K562 (cell line): Measurements from ENCODE around the gene NAB1. TPM values are rescaled to one million over a fixed set of nuclear protein-coding genes. Genes with fewer than 3 reads are reported as not detected.

Experiments used
- ATAC-seq: fragments of 200-7000 bp; cut with Tn5 transposase; 3 replicates; pipeline ENCODE4 v1.9.1; 2020; ENCODE audit warnings: moderate library complexity
- BruUV-seq: library from RNA; stranded (reverse); fragments of 400-500 nt; replicated peaks from 2 replicates; lab custom pipeline; 2021; lab: Mats Ljungman, UMichigan
- CTCF ChIA-PET: fragments of 300-600 bp; formaldehyde crosslinking; extraction: SDS; loops from one replicate; lab custom pipeline; 2021; ENCODE audit warnings: low intra/inter-chr PET ratio; lab: Yijun Ruan, JAX
- POLR2A ChIA-PET: fragments of 300-600, 350-650 bp; sonication (Branson Sonifier 250); formaldehyde crosslinking; extraction: SDS; loops from one replicate; lab custom pipeline; 2021; ENCODE audit warnings: antibody characterized with exemption, inconsistent platforms; lab: Yijun Ruan, JAX
- DNase-seq, 4 experiments: peaks; one replicate each; pipeline versions ENCODE4 v3.0.0 to v3.0.0-alpha.2; 2011 to 2018; ENCODE audit warnings: low spot score in 3 of 4, mixed read lengths in 3 of 4; ENCODE audit errors: extremely low read depth in 1 of 4
- FAIRE-seq: peaks from 2 replicates; lab custom pipeline; 2011; peaks lifted over from hg19 to GRCh38; lab: Jason Lieb, UNC
- H2AFZ ChIP-seq: 2 replicates; pipeline ENCODE4 v1.6.0; 2011; ENCODE audit warnings: low read depth, low read length, control low read depth, inconsistent platforms
- H3K27ac ChIP-seq: fragments of 200-600 bp; 3 replicates; pipeline ENCODE4 v1.8.0; 2011; ENCODE audit warnings: low read depth, mild to moderate bottlenecking, control low read depth, inconsistent platforms, low read length, moderate library complexity, mixed read lengths; ENCODE audit errors: extremely low read depth
- H3K27me3 ChIP-seq, 2 experiments: fragments of 300-600 bp in 1 of 2; 2 replicates in 1 of 2; 3 replicates in 1 of 2; pipeline versions ENCODE4 v1.6.0 to v1.8.0; 2011; ENCODE audit warnings: inconsistent platforms in 2 of 2, low read length in 2 of 2, mild to moderate bottlenecking in 1 of 2, mixed read lengths in 1 of 2, moderate library complexity in 1 of 2; ENCODE audit not compliant: control insufficient read depth in 2 of 2, insufficient read depth in 2 of 2
- H3K36me3 ChIP-seq: fragments of 300-600 bp; 3 replicates; pipeline ENCODE4 v1.8.0; 2011; ENCODE audit warnings: mild to moderate bottlenecking, low read length, inconsistent platforms; ENCODE audit not compliant: control insufficient read depth, insufficient read depth
- H3K4me1 ChIP-seq, 2 experiments: fragments of 200-600 bp in 1 of 2; replicated peaks in 1 of 2; 2 replicates in 1 of 2; 3 replicates in 1 of 2; pipeline versions ENCODE4 v1.5.1 to v1.8.0; 2011; ENCODE audit warnings: inconsistent platforms in 2 of 2, low read length in 2 of 2, mild to moderate bottlenecking in 1 of 2, mixed read lengths in 1 of 2, moderate library complexity in 1 of 2; ENCODE audit not compliant: control insufficient read depth in 2 of 2, insufficient read depth in 2 of 2
- H3K4me2 ChIP-seq: 2 replicates; pipeline ENCODE4 v1.6.1; 2011; ENCODE audit warnings: low read length, control low read depth, inconsistent platforms, mixed read lengths; ENCODE audit not compliant: insufficient read depth
- H3K4me3 ChIP-seq: fragments of 200-600 bp; sonication (generic), shearing (Covaris generic); 2 replicates; pipeline ENCODE4 v1.5.1; 2016; ENCODE audit warnings: control low read depth, inconsistent platforms
- H3K79me2 ChIP-seq: fragments of 200-600 bp; 3 replicates; pipeline ENCODE4 v1.8.0; 2011; ENCODE audit warnings: low read length, inconsistent platforms; ENCODE audit not compliant: control insufficient read depth, insufficient read depth
- H3K9ac ChIP-seq, 2 experiments: 2 replicates each; pipeline versions ENCODE4 v1.6.0 to v1.6.1; 2011; ENCODE audit warnings: low read depth in 2 of 2, low read length in 2 of 2, control low read depth in 1 of 2, inconsistent platforms in 1 of 2, mild to moderate bottlenecking in 1 of 2, mixed read lengths in 1 of 2; ENCODE audit not compliant: insufficient read depth in 1 of 2
- H3K9me1 ChIP-seq: one replicate; pipeline ENCODE4 v1.6.0; 2011; ENCODE audit warnings: inconsistent platforms, mild to moderate bottlenecking, low read length, moderate library complexity; ENCODE audit not compliant: control insufficient read depth, insufficient read depth
- H3K9me3 ChIP-seq: replicated peaks from 2 replicates; pipeline ENCODE4 v1.5.1; 2011; ENCODE audit warnings: low read depth, low read length, inconsistent platforms; ENCODE audit not compliant: control insufficient read depth, insufficient read depth
- H4K20me1 ChIP-seq: replicated peaks from 2 replicates; pipeline ENCODE4 v1.6.1; 2011; ENCODE audit warnings: low read length, inconsistent platforms, mixed read lengths; ENCODE audit not compliant: control insufficient read depth, insufficient read depth
- BHLHE40 ChIP-seq: IDR thresholded peaks from 2 replicates; pipeline ENCODE4 v1.6.1; 2011; ENCODE audit warnings: low read length, improper control_type of control experiment
- HDAC1 ChIP-seq, 2 experiments: fragments of 450-650 bp; IDR thresholded peaks; 2 replicates each; pipeline ENCODE4 v1.6.1; 2016 to 2017; ENCODE audit warnings: inconsistent platforms in 1 of 2, mild to moderate bottlenecking in 1 of 2, moderate library complexity in 1 of 2
- ZNF583 ChIP-seq: fragments of 250-450 bp; sonication (Bioruptor Pico); IDR thresholded peaks from 2 replicates; pipeline ENCODE4 v1.4.0; 2020
- WGBS: fragments of 100-300 bp; shearing (Covaris generic); methylation state at CpG from one replicate; pipeline ENCODE4 v1.1.6; 2016; ENCODE audit warnings: low coverage, mixed read lengths; ENCODE audit not compliant: insufficient coverage; ENCODE audit errors: missing lambda C conversion rate; 5-methylcytosine and 5-hydroxymethylcytosine counted together
- in situ Hi-C: fragments of 300-500 bp; cut with MboI; formaldehyde crosslinking; loops from 4 replicates; pipeline ENCODE4 v1.15.0; 2018; ENCODE audit warnings: inconsistent platforms, mixed read lengths
- intact Hi-C: fragments of 100-400 bp; cut with micrococcal nuclease; formaldehyde crosslinking; loops from 2 replicates; pipeline ENCODE4 v1.14.2; 2022
- polyA plus RNA-seq, 8 experiments: library from polyadenylated mRNA; depleted of rRNA in 4 of 8; stranded (reverse) in 5 of 8; unstranded in 3 of 8; fragments of >200 nt; fragmentation: Nextera tagmentation in 2 of 8; fragmentation: Illumina TruSeq in 1 of 8; extraction: Ambion mirVana in 2 of 8; extraction: Trizol in 1 of 8; gene quantifications; 2 replicates each; pipeline versions ENCODE4 v1.2.1 to v1.2.3, GENCODE V29; 2011 to 2014; ENCODE audit warnings: inconsistent platforms in 1 of 8, missing spikeins in 1 of 8
- total RNA-seq, 7 experiments: library from RNA; depleted of rRNA in 6 of 7; stranded (reverse); fragments of >200 nt in 6 of 7; fragmentation: Illumina TruSeq in 2 of 7; extraction: Trizol in 2 of 7; gene quantifications; 2 replicates each; pipeline versions ENCODE4 v1.2.1 to v1.2.3, GENCODE V29; 2011 to 2021; ENCODE audit warnings: low replicate concordance in 1 of 7
- TF ChIP-seq, protein P1 (sequence below): fragments of 450-650 bp; IDR thresholded peaks from 2 replicates; pipeline ENCODE4 v1.6.1; 2016; ENCODE audit warnings: antibody characterized with exemption
- TF ChIP-seq, protein P2 (sequence below), 2 experiments: fragments of 450-650 bp; IDR thresholded peaks; 2 replicates each; pipeline ENCODE4 v1.6.1; 2018; ENCODE audit warnings: mild to moderate bottlenecking in 2 of 2, low read depth in 1 of 2; ENCODE audit not compliant: partially characterized antibody in 2 of 2

The NAB1 gene
- total and polyA plus RNA-seq, 9 of the 15 experiments (the other 6 are each of a cell fraction or from before 2014, with no cell fraction given), result 3.1 to 23.0 (median 16.3) TPM

- H3K4me3 ChIP-seq, result peak overlapping the region; percentile 73
- H3K4me2 ChIP-seq, result peak overlapping the region; percentile 85
- peak overlapping the region; percentile 87 for H3K27ac ChIP-seq
- no peaks in the 10 kb centered on the region for H3K9me1 ChIP-seq
- H3K4me1 ChIP-seq, result peaks cover 15 to 17% of the 10 kb centered on the region in 2 experiments; a peak in 4 of 5 replicates
- TSS peak; percentile 50 for BruUV-seq
- H3K27me3 ChIP-seq, result no peaks in the 10 kb centered on the region
- POLR2A ChIA-PET, result interaction anchor here (0.6 to 1.3 kb wide), 7 partner anchors 8 to 941 kb away, joined by 3 to 7 read pairs (median 3); partner anchors contain the start of gene NEMP2
- peak overlapping the region; percentile 79 for H2AFZ ChIP-seq
- intact Hi-C loops (loop anchor here (1.0 to 2.0 kb wide), 2 partner anchors 23 to 115 kb away; partner anchors contain the start of gene NEMP2), in situ Hi-C loops (no loop called here)
- H3K9me3 ChIP-seq, result no peaks in the 10 kb centered on the region
- CTCF ChIA-PET, result interaction anchor here (0.5 kb wide), 1 partner anchor 1501 kb away, joined by 3 read pairs; no protein-coding TSS in a partner anchor
- DNase-seq, result peak in 1 of 4 experiments; percentile 45
- peak; percentile 26 for ATAC-seq
- H3K9ac ChIP-seq, result peak overlapping the region; percentile 85 to 100
- H3K36me3 ChIP-seq, result peaks cover 6% of the 10 kb centered on the region; the same call in 1 of the 3 replicates
- 2% methylated on average over 14 of the region's 15 CpGs for WGBS
- peaks cover 58% of the 10 kb centered on the region for H3K79me2 ChIP-seq
- H4K20me1 ChIP-seq, result 0 out of 2 replicates have a peak, but pooled peaks cover 3% of the 10 kb centered on the region
- FAIRE-seq, result peak; percentile 82
- TF ChIP-seq ZNF583 (CRISPR knock-in tag) (peak; percentile 97; the same call in 1 of the 2 replicates), HDAC1 (IDR thresholded peaks at IDR 0.05) (0 out of 4 replicates have a peak, but pooled peaks of 1 of the 2 experiments have one; percentile 12), BHLHE40 (no peak)
- TF ChIP-seq, protein P1, sequence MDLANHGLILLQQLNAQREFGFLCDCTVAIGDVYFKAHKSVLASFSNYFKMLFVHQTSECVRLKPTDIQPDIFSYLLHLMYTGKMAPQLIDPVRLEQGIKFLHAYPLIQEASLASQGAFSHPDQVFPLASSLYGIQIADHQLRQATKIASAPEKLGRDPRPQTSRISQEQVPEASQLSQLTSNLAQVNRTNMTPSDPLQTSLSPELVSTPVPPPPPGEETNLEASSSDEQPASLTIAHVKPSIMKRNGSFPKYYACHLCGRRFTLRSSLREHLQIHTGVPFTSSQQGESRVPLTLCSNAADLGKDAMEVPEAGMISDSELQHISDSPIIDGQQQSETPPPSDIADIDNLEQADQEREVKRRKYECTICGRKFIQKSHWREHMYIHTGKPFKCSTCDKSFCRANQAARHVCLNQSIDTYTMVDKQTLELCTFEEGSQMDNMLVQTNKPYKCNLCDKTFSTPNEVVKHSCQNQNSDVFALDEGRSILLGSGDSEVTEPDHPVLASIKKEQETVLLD, result no peak
- TF ChIP-seq, protein P2, sequence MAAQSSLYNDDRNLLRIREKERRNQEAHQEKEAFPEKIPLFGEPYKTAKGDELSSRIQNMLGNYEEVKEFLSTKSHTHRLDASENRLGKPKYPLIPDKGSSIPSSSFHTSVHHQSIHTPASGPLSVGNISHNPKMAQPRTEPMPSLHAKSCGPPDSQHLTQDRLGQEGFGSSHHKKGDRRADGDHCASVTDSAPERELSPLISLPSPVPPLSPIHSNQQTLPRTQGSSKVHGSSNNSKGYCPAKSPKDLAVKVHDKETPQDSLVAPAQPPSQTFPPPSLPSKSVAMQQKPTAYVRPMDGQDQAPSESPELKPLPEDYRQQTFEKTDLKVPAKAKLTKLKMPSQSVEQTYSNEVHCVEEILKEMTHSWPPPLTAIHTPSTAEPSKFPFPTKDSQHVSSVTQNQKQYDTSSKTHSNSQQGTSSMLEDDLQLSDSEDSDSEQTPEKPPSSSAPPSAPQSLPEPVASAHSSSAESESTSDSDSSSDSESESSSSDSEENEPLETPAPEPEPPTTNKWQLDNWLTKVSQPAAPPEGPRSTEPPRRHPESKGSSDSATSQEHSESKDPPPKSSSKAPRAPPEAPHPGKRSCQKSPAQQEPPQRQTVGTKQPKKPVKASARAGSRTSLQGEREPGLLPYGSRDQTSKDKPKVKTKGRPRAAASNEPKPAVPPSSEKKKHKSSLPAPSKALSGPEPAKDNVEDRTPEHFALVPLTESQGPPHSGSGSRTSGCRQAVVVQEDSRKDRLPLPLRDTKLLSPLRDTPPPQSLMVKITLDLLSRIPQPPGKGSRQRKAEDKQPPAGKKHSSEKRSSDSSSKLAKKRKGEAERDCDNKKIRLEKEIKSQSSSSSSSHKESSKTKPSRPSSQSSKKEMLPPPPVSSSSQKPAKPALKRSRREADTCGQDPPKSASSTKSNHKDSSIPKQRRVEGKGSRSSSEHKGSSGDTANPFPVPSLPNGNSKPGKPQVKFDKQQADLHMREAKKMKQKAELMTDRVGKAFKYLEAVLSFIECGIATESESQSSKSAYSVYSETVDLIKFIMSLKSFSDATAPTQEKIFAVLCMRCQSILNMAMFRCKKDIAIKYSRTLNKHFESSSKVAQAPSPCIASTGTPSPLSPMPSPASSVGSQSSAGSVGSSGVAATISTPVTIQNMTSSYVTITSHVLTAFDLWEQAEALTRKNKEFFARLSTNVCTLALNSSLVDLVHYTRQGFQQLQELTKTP (IDR thresholded peaks at IDR 0.05; ENCODE audit: low read depth in 1 of 2, partially characterized antibody in 2 of 2), result peak in 1 of 2 experiments; percentile 21
These were observed 1.0 kb downstream of the NAB1 start for GRCh38 chr2:190649798-190650390.
